A549 (cell line): Measurements from ENCODE around the gene STARD13.

ENCODE experiments used
- JUN ChIP-seq, 2 experiments: fragments of >200 bp; sonication (Bioruptor Twin); formaldehyde crosslinking; IDR thresholded peaks; 2 replicates in 1 of 2; 3 replicates in 1 of 2; pipeline ENCODE4 v1.6.1; 2016 to 2017
- POLR2A ChIP-seq: IDR thresholded peaks from 2 replicates; pipeline ENCODE4 v1.6.1; 2012; ENCODE audit warnings: mild to moderate bottlenecking, low read length

DNA sequence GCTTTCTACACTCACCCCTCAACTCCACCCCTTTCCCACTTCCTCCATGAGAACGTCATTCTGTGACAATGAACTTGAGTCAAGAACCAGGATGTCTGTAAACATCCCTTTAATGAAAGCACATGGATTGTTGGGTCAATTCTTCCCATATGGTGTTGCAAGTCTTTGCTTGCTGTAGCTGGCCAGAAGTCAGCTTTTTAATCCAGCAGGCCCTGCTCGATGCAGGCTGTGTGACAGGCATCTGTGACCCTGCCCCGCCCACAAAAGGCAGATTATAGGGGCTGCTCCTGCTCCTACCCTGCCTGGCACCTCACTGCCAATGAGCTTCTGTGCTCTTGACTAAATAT, 78.0 kb downstream of the STARD13 start:
- TF ChIP-seq JUN (IDR thresholded peaks at IDR 0.05), result no peak
- TF ChIP-seq POLR2A, result no peak
